ENCODE data around the gene NPIPA7. TPM values are rescaled to one million over a fixed set of nuclear protein-coding genes. Genes with fewer than 3 reads are reported as not detected.
"Not testable (repeated sequence)": the region's sequence is repeated elsewhere in the genome, so short reads cannot be mapped to it uniquely, and the experiment has no call there.

Gene NPIPA7
- total RNA-seq (2014; rRNA removed; shearing (Covaris generic)) = 25.7 and 27.6 TPM in 2 replicates
- polyA plus RNA-seq (2014; cell fraction: nucleus; rRNA removed) = 67.4 and 112 TPM in 2 replicates

GRCh38 chr16:16378840-16379239 is at the start of gene NPIPA7:
Gene NPIPA7 (plus strand): TSS chr16:16379140. CDS start chr16:16379245, 105 bp downstream.
- not testable (repeated sequence) for DNase-seq (ENCODE audit: extremely low read depth, low read depth)

DNA sequence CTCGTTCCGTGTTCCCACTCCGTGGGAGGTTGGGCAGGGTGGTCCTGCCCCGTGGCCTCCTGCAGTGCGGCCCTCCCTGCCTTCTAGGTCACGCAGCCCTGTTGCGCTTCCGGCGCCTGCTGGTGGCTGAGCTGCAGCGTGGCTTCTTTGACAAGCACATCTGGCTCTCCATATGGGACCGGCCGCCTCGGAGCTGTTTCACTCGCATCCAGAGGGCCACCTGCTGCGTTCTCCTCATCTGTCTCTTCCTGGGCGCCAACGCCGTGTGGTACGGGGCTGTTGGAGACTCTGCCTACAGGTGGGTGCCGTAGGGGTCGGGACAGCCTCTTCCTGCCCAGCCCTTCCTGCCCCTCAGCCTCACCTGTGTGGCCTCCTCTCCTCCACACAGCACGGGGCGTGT is 47.5 kb upstream of the NPIPA7 start:
- DNase-seq (ENCODE audit: extremely low read depth, low read depth) = not testable (repeated sequence)

DNA sequence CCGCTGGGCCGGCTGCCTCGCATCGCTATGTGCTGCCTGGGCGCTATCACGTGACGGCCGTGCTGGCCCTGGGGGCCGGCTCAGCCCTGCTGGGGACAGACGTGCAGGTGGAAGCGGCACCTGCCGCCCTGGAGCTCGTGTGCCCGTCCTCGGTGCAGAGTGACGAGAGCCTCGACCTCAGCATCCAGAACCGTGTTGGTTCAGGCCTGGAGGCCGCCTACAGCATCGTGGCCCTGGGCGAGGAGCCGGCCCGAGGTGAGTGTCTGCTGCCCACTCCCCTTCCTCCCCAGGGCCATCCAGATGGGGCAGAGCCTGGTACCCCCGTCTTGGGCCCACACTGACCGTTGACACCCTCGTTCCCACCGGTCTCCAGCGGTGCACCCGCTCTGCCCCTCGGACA is 21.4 kb upstream of the NPIPA7 start:
- DNase-seq (ENCODE audit: extremely low read depth, low read depth) = not testable (repeated sequence)

DNA sequence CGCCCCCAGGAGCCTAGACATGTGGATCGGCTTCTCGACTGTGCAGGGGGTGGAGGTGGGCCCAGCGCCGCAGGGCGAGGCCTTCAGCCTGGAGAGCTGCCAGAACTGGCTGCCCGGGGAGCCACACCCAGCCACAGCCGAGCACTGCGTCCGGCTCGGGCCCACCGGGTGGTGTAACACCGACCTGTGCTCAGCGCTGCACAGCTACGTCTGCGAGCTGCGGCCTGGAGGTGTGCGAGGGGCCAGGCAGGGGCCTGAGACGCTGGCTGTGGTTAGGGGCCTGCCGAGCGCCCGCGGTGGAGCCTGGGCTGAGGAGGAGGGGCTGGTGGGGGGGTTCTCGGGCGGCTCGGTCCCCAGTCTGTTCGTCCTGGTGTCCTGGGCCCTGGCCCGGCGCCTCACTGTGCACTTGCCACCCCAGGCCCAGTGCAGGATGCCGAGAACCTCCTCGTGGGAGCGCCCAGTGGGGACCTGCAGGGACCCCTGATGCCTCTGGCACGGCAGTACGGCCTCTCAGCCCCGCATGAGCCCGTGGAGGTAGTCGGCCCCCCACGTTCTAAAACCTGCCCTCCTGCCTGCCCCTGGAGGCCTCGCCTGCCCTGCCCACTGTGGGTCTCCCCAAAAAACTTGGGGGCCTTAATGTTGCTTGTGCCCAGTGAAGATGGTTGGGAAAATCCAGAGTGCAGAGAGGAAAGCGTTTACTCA is 20.2 kb upstream of the NPIPA7 start:
- DNase-seq (ENCODE audit: extremely low read depth, low read depth) = not testable (repeated sequence)

- DNase-seq (ENCODE audit: extremely low read depth, low read depth) = not testable (repeated sequence)
These were observed 15.3 kb upstream of the NPIPA7 start for GRCh38 chr16:16363595-16363994.

DNA sequence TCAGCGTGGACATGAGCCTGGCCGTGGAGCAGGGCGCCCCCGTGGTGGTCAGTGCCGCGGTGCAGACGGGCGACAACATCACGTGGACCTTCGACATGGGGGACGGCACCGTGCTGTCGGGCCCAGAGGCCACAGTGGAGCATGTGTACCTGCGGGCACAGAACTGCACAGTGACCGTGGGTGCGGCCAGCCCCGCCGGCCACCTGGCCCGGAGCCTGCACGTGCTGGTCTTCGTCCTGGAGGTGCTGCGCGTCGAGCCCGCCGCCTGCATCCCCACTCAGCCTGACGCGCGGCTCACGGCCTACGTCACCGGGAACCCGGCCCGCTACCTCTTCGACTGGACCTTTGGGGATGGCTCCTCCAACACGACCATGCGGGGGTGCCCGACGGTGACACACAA is 14.8 kb upstream of the NPIPA7 start:
- DNase-seq (ENCODE audit: extremely low read depth, low read depth) = not testable (repeated sequence)

GRCh38 chr16:16364701-16365100 is 14.2 kb upstream of the NPIPA7 start:
- not testable (repeated sequence) for DNase-seq (ENCODE audit: extremely low read depth, low read depth)

- not testable (repeated sequence) for DNase-seq (ENCODE audit: extremely low read depth, low read depth)
These were observed 13.6 kb upstream of the NPIPA7 start for GRCh38 chr16:16365319-16365718.

DNA sequence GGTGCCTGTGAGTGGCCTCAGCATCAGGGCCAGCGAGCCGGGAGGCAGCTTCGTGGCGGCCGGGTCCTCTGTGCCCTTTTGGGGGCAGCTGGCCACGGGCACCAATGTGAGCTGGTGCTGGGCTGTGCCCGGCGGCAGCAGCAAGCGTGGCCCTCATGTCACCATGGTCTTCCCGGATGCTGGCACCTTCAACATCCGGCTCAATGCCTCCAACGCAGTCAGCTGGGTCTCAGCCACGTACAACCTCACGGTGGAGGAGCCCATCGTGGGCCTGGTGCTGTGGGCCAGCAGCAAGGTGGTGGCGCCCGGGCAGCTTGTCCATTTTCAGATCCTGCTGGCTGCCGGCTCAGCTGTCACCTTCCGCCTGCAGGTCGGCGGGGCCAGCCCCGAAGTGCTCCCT is 13.1 kb upstream of the NPIPA7 start:
- DNase-seq (ENCODE audit: extremely low read depth, low read depth) = not testable (repeated sequence)

DNA sequence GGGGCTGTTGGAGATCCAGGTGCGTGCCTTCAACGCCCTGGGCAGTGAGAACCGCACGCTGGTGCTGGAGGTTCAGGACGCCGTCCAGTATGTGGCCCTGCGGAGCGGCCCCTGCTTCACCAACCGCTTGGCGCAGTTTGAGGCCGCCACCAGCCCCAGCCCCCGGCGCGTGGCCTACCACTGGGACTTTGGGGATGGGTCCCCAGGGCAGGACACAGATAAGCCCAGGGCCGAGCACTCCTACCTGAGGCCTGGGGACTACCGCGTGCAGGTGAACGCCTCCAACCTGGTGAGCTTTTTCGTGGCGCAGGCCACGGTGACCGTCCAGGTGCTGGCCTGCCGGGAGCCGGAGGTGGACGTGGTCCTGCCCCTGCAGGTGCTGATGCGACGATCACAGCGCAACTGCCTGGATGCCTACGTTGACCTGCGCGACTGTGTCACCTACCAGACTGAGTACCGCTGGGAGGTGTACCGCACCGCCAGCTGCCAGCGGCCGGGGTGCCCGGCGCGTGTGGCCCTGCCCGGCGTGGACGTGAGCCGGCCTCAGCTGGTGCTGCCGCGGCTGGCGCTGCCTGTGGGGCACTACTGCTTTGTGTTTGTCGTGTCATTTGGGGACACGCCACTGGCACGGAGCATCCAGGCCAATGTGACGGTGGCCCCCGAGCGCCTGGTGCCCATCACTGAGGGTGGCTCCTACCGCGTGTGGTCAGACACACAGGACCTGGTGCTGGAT is 12.2 kb upstream of the NPIPA7 start:
- DNase-seq (ENCODE audit: extremely low read depth, low read depth) = not testable (repeated sequence)

DNA sequence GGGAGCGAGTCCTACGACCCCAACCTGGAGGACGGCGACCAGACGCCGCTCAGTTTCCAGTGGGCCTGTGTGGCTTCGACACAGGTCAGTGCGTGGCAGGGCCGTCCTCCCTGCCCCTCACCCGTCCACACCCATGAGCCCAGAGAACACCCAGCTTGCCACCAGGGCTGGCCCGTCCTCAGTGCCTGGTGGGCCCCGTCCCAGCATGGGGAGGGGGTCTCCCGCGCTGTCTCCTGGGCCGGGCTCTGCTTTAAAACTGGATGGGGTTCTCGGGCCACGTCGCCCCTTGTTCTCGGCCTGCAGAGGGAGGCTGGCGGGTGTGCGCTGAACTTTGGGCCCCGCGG is 11.7 kb upstream of the NPIPA7 start:
- DNase-seq (ENCODE audit: extremely low read depth, low read depth) = not testable (repeated sequence)

- DNase-seq (ENCODE audit: extremely low read depth, low read depth) = not testable (repeated sequence)
These were observed 9.7 kb upstream of the NPIPA7 start for GRCh38 chr16:16369081-16369856.

GRCh38 chr16:16371136-16371735 is 7.7 kb upstream of the NPIPA7 start:
- not testable (repeated sequence) for DNase-seq (ENCODE audit: extremely low read depth, low read depth)

DNA sequence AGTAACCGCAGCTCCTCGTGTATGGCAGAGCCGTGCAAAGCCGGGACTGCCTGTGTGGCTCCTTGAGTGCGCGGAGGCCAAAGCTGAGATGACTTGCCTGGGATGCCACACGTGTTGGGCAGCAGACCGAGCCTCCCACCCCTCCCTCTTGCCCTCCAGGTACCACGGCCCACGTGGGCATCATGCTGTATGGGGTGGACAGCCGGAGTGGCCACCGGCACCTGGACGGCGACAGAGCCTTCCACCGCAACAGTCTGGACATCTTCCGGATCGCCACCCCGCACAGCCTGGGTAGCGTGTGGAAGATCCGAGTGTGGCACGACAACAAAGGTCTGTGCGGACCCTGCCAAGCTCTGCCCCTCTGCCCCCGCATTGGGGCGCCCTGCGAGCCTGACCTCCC is 4.7 kb upstream of the NPIPA7 start:
- not testable (repeated sequence) for DNase-seq (ENCODE audit: extremely low read depth, low read depth)

DNA sequence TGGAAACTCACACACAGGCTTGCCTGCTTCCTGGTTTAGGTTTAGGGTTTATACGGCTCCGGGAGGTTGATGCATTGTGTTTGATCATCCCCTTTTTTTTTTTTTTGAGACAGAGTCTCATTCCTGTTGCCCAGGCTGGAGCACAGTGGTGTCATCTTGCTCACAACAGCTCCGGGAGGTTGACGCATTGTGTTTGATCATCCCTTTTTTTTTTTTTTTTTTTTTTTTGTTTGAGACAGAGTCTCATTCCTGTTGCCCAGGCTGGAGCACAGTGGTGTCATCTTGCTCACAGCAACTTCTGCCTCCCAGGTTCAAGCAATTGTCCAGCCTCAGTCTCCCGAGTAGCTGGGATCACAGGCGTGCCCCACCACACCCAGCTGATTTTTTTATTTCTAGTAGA is 20.7 kb downstream of the NPIPA7 start:
- not testable (repeated sequence) for DNase-seq (ENCODE audit: extremely low read depth, low read depth)

- DNase-seq (ENCODE audit: extremely low read depth, low read depth) = not testable (repeated sequence)
These were observed 23.4 kb downstream of the NPIPA7 start for GRCh38 chr16:16402333-16402732.

GRCh38 chr16:16404283-16404682 is 25.3 kb downstream of the NPIPA7 start:
- not testable (repeated sequence) for DNase-seq (ENCODE audit: extremely low read depth, low read depth)

- not testable (repeated sequence) for DNase-seq (ENCODE audit: extremely low read depth, low read depth)
These were observed 26.5 kb downstream of the NPIPA7 start for GRCh38 chr16:16405421-16405820.

GRCh38 chr16:16408430-16408829 is 29.5 kb downstream of the NPIPA7 start:
- not testable (repeated sequence) for DNase-seq (ENCODE audit: extremely low read depth, low read depth)

DNA sequence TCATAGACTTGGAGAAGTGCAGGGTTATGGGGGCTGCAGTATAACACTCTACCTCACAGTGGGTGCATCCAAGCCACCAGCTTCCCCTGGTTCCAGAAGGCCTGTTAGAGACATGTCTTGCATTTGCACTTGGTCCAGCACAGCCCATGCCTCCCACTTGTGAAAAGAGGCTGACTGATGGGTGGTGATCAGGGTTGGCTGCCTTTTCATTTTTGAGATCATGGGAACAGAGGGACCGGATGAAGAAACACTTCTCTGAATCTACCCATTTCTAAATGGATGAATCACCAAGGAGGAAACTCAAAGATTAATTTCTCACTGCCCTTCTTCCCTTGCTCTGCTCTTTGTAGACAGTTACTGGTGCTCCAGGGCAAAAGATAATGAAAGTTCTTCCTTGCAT is 34.8 kb downstream of the NPIPA7 start:
- DNase-seq (ENCODE audit: extremely low read depth, low read depth) = not testable (repeated sequence)

DNA sequence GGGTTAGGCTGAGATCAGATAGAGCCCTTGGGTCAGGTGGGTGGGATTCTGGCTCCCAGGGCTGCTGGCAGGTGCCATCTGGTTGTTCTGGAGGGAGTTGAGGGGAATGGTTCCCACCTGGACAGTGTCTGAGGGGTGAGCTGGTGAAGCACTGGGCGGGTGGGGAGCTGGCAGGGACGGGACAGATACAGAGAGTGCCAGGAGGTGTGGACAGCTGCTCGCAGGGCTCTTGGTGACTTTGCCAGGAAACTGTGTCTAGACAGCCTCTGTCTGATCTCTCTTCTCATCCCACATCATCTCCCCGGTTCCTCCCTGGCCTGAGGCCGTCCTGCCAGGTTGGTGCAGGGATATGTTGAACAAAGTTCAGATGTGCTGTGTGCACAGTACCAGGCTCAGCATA is 38.1 kb downstream of the NPIPA7 start:
- DNase-seq (ENCODE audit: extremely low read depth, low read depth) = not testable (repeated sequence)

Data from NCI-H460 (cell line).